Osteoblast (primary cell): Measurements from ENCODE around the gene TRAPPC11. TPM values are rescaled to one million over a fixed set of nuclear protein-coding genes. Genes with fewer than 3 reads are reported as not detected.

Experiments
- DNase-seq: peaks from one replicate; pipeline ENCODE4 v3.0.0; 2011; ENCODE audit warnings: low spot score, mixed read lengths; ENCODE audit not compliant: insufficient read length; ENCODE audit errors: missing footprints
- H2AFZ ChIP-seq: 2 replicates; pipeline ENCODE4 v1.6.0; 2011; ENCODE audit warnings: mild to moderate bottlenecking, low read length
- H3K27ac ChIP-seq: 2 replicates; pipeline ENCODE4 v1.5.1; 2011; ENCODE audit warnings: mild to moderate bottlenecking, low read depth, low read length, moderate library complexity
- H3K27me3 ChIP-seq: 2 replicates; pipeline ENCODE4 v1.6.0; 2012; ENCODE audit warnings: mild to moderate bottlenecking, control low read depth, inconsistent platforms, low read length, moderate library complexity; ENCODE audit not compliant: insufficient read depth
- H3K36me3 ChIP-seq: 2 replicates; pipeline ENCODE4 v1.5.1; 2011; ENCODE audit warnings: mild to moderate bottlenecking, low read length, control low read depth, moderate library complexity; ENCODE audit not compliant: insufficient read depth
- H3K4me1 ChIP-seq: 2 replicates; pipeline ENCODE4 v1.5.1; 2011; ENCODE audit warnings: mild to moderate bottlenecking, low read length, control low read depth, moderate library complexity; ENCODE audit not compliant: insufficient read depth
- H3K4me2 ChIP-seq: 2 replicates; pipeline ENCODE4 v1.6.0; 2011; ENCODE audit warnings: mild to moderate bottlenecking, low read length; ENCODE audit not compliant: insufficient read depth
- H3K4me3 ChIP-seq: fragments of 200-600 bp; sonication (generic); 3 replicates; pipeline ENCODE4 v1.5.1; 2012; ENCODE audit warnings: mild to moderate bottlenecking, low read length, inconsistent platforms; ENCODE audit not compliant: insufficient read depth
- H3K79me2 ChIP-seq: 2 replicates; pipeline ENCODE4 v1.6.0; 2012; ENCODE audit warnings: mild to moderate bottlenecking, low read length, control low read depth, inconsistent platforms; ENCODE audit not compliant: insufficient read depth
- H3K9me3 ChIP-seq: 2 replicates; pipeline ENCODE4 v1.5.1; 2011; ENCODE audit warnings: low read depth, low read length, control low read depth
- H4K20me1 ChIP-seq: 2 replicates; pipeline ENCODE4 v1.6.0; 2012; ENCODE audit warnings: mild to moderate bottlenecking, low read length, control low read depth; ENCODE audit not compliant: insufficient read depth
- total RNA-seq: library from RNA; depleted of rRNA; stranded (reverse); fragments of >200 nt; gene quantifications from 2 replicates; pipeline ENCODE4 v1.2.3, GENCODE V29; 2012
- TF ChIP-seq, protein P1 (sequence below): IDR thresholded peaks from 2 replicates; pipeline ENCODE4 v1.5.1; 2011; ENCODE audit warnings: mild to moderate bottlenecking, low read depth, low read length, moderate library complexity; ENCODE audit errors: extremely low read depth

TRAPPC11 gene
- total RNA-seq, 1 donor = 58.3 TPM

DNA sequence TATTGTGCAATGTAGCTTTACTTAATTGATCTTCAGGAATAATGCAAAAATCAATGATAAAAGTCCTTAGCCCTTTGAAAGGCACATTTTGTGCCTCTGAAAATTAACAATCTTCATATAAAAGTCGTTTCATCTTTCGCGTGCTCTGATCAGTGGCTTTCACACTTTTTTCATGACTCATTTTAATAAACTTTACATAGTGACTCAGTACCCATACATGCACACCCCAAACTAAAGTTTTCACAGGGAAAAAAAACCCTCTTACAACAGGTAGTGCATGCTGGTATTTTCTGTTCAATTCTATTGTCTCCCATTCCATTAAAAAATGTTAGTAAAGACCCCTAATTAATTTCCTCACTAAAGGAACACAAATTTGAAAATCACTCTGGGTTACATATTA lies 21.6 kb upstream of the TRAPPC11 start:
- H3K27ac ChIP-seq = peak overlapping the region; percentile 70
- peaks cover 31% of the 10 kb centered on the region for H3K4me1 ChIP-seq
- H3K4me3 ChIP-seq = no peak overlapping the region
- H3K27me3 ChIP-seq = no peaks in the 10 kb centered on the region
- TF ChIP-seq, protein P1, sequence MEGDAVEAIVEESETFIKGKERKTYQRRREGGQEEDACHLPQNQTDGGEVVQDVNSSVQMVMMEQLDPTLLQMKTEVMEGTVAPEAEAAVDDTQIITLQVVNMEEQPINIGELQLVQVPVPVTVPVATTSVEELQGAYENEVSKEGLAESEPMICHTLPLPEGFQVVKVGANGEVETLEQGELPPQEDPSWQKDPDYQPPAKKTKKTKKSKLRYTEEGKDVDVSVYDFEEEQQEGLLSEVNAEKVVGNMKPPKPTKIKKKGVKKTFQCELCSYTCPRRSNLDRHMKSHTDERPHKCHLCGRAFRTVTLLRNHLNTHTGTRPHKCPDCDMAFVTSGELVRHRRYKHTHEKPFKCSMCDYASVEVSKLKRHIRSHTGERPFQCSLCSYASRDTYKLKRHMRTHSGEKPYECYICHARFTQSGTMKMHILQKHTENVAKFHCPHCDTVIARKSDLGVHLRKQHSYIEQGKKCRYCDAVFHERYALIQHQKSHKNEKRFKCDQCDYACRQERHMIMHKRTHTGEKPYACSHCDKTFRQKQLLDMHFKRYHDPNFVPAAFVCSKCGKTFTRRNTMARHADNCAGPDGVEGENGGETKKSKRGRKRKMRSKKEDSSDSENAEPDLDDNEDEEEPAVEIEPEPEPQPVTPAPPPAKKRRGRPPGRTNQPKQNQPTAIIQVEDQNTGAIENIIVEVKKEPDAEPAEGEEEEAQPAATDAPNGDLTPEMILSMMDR = no peak
- no peaks in the 10 kb centered on the region for H4K20me1 ChIP-seq
- DNase-seq = no peak
- H3K9me3 ChIP-seq = no peaks in the 10 kb centered on the region
- H3K36me3 ChIP-seq = no peaks in the 10 kb centered on the region
- H3K79me2 ChIP-seq = no peaks in the 10 kb centered on the region
- H3K4me2 ChIP-seq = peak overlapping the region; percentile 52
- no peak overlapping the region for H2AFZ ChIP-seq

DNA sequence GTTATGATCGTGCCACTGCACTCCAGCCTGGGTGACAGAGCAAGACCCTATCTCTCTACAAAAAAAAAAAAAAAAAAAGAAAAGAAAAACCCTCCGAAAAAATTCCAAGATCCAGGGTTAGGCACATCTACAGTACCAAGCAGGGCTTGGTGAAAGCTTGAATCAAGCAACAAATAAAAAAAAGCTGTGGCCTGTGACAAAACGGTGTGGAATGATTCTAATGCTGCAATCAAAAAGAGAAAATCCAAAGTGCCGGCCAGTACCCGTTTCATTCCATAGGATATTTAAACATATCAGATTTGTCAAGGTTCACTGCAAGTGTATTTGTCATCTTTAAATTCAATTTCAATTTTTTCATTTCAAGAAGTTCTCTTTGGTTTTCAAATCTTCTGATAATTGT lies 20.7 kb upstream of the TRAPPC11 start:
- no peaks in the 10 kb centered on the region for H3K79me2 ChIP-seq
- no peaks in the 10 kb centered on the region for H4K20me1 ChIP-seq
- H3K4me3 ChIP-seq = no peak overlapping the region
- H3K27me3 ChIP-seq = no peaks in the 10 kb centered on the region
- H3K4me1 ChIP-seq = peaks cover 31% of the 10 kb centered on the region
- H2AFZ ChIP-seq = no peak overlapping the region
- H3K4me2 ChIP-seq = peak overlapping the region; percentile 52
- peak overlapping the region; percentile 70 for H3K27ac ChIP-seq
- TF ChIP-seq, protein P1 = no peak
- peaks cover 4% of the 10 kb centered on the region for H3K36me3 ChIP-seq
- no peaks in the 10 kb centered on the region for H3K9me3 ChIP-seq
- no peak for DNase-seq

DNA sequence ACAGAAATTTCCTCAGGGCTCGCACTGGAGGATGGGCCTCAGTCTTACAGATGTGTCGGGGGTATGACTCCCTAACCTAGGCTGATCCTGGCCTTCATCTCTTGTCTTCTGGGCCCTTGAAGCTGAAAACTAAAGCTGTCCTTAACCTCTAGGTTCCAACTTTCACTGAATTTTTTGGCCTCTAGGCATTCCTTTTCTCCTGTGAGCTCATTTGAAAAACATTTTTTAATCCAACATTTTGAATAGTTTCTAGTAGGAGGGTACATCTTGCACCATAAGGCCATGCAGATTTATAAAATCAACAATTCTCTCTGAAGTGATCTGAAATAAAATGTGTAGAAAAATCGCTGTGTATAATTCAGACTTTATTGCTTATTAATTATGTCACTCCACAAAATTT lies 19.8 kb upstream of the TRAPPC11 start:
- H3K4me3 ChIP-seq = no peak overlapping the region
- no peaks in the 10 kb centered on the region for H3K27me3 ChIP-seq
- DNase-seq = no peak
- no peaks in the 10 kb centered on the region for H3K9me3 ChIP-seq
- peaks cover 4% of the 10 kb centered on the region for H3K36me3 ChIP-seq
- peak overlapping the region; percentile 52 for H3K4me2 ChIP-seq
- no peaks in the 10 kb centered on the region for H3K79me2 ChIP-seq
- H4K20me1 ChIP-seq = no peaks in the 10 kb centered on the region
- TF ChIP-seq, protein P1 = no peak
- no peak overlapping the region for H2AFZ ChIP-seq
- H3K27ac ChIP-seq = peak overlapping the region; percentile 67
- H3K4me1 ChIP-seq = peaks cover 31% of the 10 kb centered on the region

DNA sequence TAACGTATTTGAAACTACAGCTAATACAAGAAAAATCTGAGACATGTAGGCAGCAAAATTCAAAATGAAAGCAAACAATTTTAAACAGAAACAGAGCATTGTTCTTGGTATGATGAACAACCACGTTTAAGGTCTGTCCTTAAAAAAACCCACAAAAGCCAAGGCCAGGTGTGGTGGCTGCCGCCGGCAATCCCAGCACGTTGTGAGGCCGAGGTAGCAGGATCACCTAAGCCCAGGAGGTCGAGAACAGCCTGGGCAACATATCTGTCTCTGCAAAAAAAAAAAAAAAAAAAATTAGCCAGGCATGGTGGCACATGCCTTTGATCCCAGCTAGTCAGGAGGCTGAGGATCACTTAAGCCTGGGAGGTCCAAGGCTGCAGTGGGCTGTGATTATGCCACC lies 13.8 kb upstream of the TRAPPC11 start:
- no peaks in the 10 kb centered on the region for H4K20me1 ChIP-seq
- no peaks in the 10 kb centered on the region for H3K27me3 ChIP-seq
- no peaks in the 10 kb centered on the region for H3K9me3 ChIP-seq
- no peak overlapping the region for H3K27ac ChIP-seq
- no peaks in the 10 kb centered on the region for H3K4me1 ChIP-seq
- H3K79me2 ChIP-seq = no peaks in the 10 kb centered on the region
- no peak overlapping the region for H3K4me3 ChIP-seq
- H3K36me3 ChIP-seq = peaks cover 45% of the 10 kb centered on the region
- TF ChIP-seq, protein P1 = no peak
- no peak overlapping the region for H2AFZ ChIP-seq
- no peak overlapping the region for H3K4me2 ChIP-seq
- no peak for DNase-seq
